GM18907 (cell line): ENCODE results near the gene SYTL1.
A peak's percentile ranks its signal among the peaks of the same experiment; 100 is the strongest.

Experiments used
- ATAC-seq: cut with Tn5 transposase; IDR thresholded peaks from one replicate; pipeline ENCODE4 v1.9.1; 2021; ENCODE audit warnings: mild to moderate bottlenecking, moderate library complexity; ENCODE audit not compliant: unreplicated experiment

SYTL1 gene

GRCh38 chr1:27400082-27400962, 58.5 kb downstream of the SYTL1 start:
- no peak for ATAC-seq

- ATAC-seq: no peak
Measured at GRCh38 chr1:27400963-27401341, 59.1 kb downstream of the SYTL1 start.

GRCh38 chr1:27402349-27402754, 60.5 kb downstream of the SYTL1 start:
- ATAC-seq: no peak

- ATAC-seq: peak; percentile 43
Measured at GRCh38 chr1:27403065-27403726, 61.4 kb downstream of the SYTL1 start.
